IPS-NIHi7 (cell line): ENCODE measurements around the gene STAT2.
"Not testable (repeated sequence)": the region's sequence is repeated elsewhere in the genome, so short reads cannot be mapped to it uniquely, and the experiment has no call there.

Experiments used
- DNase-seq: peaks from one replicate; pipeline ENCODE4 v3.0.0; 2012; ENCODE audit warnings: mixed read lengths; ENCODE audit errors: extremely low spot score

The STAT2 gene

DNA sequence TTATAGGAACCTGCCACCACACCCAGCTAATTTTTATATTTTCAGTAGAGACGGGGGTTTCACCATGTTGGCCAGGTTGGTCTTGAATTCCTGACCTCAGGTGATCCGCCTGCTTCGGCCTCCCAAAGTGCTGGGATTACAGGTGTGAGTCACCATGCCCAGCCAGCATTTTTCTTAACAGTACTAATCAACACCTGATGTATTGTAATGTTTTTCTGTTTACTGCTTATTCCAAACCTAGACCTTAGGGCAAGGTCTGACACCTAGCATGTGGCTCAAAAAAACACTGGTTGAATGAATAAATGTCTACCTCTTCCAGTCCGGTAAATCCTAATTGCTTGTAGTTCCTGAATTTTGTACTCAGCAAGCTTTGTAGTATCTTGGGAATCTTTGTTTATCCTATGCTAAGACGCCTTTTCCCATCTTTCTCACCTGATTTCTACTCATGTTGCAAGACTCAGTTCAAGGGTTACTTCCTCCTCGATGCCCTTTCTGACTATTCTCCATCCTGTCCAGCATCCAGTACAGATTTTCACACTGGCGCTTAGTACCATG, 28.9 kb downstream of the STAT2 start:
- no peak for DNase-seq

- DNase-seq, result no peak
Observed at GRCh38 chr12:56326533-56326932, 33.4 kb downstream of the STAT2 start.

DNA sequence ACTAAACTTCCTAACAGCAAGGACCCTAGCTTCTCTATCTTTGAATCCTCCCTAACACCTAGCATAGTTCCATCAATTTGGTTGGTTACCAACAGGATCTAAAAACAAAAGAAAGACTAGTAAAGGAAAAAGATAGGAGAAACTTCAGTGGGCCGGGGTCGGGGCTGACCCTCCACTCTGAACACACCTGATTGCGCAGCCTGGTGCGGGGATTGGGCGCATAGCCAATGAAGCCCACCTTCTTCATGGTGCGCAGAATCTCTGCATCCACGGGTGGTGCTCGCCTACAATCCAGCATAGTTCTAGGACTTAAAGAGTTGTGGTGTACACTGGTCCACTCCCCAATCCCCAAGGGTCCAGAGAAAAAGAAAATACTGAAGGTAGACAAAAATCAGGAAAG, 33.8 kb downstream of the STAT2 start:
- DNase-seq, result no peak

- no peak for DNase-seq
Observed at GRCh38 chr12:56324206-56324605, 35.7 kb downstream of the STAT2 start.

DNA sequence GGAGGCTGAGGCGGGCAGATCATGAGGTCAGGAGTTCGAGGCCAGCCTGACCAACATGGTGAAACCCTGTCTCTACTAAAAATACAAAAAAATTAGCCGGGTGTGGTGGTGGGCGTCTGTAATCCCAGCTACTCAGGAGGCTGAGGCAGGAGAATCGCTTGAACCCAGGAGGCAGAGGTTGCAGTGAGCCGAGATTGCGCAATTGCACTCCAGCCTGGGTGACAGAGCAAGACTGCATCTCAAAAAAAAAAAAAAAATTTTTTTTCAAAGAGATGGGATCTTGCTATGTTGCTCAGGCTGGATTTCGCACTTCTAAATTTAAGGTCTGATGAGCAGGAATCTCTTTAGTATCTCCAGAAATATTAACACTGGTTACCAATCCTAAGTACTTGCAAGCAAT, 38.3 kb downstream of the STAT2 start:
- DNase-seq, result not testable (repeated sequence)

GRCh38 chr12:56321027-56321426, 38.9 kb downstream of the STAT2 start:
- no peak for DNase-seq

DNA sequence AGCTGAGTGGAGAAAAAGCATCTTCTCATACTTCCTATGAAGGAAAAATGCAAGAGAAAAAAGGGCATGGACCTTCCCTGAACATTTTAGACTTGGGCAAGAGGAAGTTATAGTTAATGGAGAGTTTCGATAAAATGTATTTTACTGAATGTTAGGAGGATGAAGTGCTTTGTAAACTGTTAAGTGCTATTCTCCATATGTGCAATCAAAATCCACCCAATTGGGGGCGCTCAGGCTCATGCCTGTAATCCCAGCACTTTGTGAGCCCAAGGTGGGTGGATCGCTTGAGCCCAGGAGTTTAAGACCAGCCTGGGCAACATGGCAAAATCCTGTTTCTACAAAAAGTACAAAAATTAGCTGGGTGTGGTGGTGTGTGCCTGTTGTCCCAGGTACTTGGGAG, 42.2 kb downstream of the STAT2 start:
- DNase-seq, result no peak

DNA sequence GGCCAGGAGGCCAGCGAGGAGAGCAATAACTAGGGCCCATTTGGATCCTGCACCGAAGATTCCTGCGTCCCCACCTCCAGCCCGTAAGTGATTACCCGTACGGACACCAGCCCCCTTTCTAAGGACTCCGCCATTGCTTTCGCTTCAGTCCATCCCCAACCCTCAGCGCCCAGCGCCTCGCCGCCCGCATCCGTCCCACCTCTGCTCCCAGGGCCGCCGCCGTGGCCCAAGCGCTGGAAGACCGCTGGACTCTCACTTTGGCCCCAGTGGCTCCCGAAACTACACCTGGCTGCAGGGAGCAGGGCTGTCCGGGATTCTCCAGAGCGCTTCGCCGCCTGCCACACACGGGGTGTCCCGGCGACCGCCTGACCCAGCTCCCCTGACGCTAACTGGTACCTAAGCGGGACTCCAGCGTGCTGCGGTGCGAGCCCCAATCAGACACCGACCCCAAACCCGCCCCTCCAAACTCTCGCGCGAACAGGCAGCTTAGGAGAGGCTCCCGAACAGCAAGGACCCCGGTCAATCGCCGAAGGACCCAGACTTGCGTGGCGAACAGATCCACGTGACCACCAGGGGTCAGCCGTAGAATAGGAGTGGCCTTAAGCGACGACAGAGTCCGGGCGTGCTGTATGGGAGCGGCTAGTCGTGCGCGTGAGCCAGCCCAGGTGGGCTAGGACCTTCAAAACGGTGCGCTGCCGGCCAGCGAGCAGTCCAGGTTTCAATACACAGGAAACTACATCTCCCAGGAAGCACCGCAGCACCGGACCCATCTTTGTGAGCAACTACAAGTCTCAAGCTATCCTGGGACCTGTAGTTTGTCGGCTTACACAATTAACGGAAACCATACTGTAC, 44.1 kb downstream of the STAT2 start, which contains the start of gene CNPY2:
TSS of gene CNPY2 (minus strand) at position 367 of the 852 bp plus-strand sequence. CDS start 771 bp downstream, outside the sequence.
- peak; percentile 97 for DNase-seq

GRCh38 chr12:56315249-56315621, 44.7 kb downstream of the STAT2 start:
- no peak for DNase-seq

GRCh38 chr12:56311003-56311402, 48.9 kb downstream of the STAT2 start:
- no peak for DNase-seq

- no peak for DNase-seq
Observed at GRCh38 chr12:56308714-56309113, 51.2 kb downstream of the STAT2 start.

- no peak for DNase-seq
Observed at GRCh38 chr12:56307221-56307965, 52.5 kb downstream of the STAT2 start.

DNA sequence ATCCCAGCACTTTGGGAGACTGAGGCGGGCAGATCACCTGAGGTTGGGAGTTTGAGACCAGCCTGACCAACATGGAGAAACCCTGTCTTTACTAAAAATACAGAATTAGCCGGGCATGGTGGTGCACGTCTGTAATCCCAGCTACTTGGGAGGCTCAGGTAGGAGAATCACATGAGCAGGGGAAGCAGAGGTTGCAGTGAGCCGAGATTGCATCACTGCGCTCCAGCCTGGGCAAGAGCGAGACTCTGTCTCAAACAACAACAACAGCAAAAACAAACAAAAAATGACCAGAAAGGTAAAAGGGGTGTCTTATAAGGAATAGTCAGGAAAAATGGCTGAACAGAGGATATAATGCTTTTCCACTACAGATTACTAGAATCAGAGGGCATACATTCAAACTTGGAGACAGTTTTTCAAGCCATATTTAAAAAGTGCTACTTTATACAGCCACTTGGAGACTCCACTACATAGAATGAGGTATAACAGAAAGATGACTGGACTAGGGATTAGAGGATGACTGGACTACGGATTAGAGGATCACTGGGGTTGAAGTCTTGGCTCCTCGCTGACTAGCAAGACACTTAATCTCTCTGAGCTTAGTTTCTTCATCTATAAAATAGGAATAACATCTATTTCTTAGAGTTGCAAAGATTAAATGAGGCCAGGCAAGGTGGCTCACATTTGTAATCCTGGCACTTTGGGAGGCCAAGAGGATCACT, 54.9 kb downstream of the STAT2 start:
- DNase-seq, result no peak

DNA sequence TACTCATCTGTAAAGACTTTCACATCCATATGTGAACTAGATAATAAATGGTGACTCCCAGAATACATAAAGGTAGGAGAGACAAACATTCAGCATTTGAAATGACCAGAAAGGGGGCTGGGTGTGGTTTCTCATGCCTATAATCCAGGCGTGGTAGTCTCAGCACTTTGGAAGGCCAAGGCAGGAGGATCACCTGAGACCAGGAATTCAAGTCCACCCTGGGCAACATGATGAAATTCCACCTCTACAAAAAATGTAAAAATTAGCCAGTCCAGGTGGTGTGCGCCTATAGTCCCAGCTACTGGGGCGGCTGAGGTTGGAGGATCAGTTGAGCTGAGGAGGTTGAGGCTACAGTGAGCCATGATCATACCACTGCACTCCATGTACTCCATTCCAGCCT, 55.6 kb downstream of the STAT2 start:
- no peak for DNase-seq

- DNase-seq, result no peak
Observed at GRCh38 chr12:56300644-56301464, 59.1 kb downstream of the STAT2 start.

DNA sequence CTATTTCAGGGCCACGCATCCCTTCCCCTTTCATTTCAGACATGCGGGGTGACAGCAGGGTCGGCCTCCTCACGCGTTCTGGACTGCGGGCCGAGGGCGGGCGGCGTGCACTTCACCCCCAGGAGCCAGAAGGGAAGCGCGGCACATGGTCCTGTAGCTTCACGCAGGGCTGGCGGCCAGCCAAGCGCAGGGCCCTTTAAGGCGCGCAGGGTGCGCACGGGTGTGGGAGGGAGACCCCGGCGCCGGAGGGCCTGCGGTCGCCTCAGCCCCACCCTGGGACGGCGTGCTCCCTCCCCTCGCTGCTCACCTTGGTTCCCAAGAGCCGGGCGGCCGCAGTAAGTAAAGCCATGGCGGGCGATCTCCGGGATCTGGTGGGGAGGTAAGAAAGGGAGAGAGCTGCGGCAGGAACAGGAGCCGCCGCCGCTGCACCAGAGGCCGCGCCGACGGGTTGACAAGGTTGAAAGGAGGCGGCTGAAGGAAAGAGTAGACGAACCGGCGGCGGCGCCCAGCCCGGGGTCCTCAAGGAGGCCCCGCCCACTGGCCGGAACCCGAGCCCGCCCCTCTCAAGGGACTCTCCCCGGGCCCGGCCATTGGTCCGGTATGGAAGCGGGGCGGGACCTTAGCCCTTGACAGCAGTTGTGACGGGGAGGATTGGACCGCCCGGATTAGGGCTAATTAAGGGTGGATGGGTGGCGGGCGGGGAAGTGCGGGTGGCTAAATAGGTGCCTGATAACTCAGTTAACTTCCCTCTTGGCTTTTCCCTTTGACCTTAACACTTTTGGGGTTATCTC, 59.9 kb downstream of the STAT2 start, which contains the start of gene CS:
TSS of gene CS (minus strand) at position 478 of the 791 bp plus-strand sequence. CDS start at position 349, 129 bp downstream.
- peak; percentile 98 for DNase-seq

- no peak for DNase-seq
Observed at GRCh38 chr12:56299308-56299852, 60.5 kb downstream of the STAT2 start.

DNA sequence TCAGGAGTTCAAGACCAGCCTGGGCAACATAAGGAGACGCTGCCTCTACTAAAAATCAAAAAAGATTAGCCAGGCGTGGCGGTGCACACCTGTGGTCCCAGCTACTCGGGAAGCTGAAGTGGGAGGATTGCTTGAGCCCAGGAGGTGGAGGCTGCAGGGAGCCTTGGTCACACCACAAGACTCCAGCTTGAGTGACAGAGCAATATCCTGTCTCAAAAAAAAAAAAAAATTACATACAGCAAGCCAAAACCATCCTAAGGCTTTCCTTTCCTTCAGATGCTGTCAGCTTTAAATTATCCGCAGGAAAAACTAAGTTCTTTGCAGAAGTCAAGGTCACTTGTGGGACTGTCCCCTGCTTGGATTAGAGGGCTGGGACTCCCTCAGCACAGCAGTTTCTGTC, 61.1 kb downstream of the STAT2 start:
- DNase-seq, result no peak

GRCh38 chr12:56297400-56297799, 62.5 kb downstream of the STAT2 start:
- no peak for DNase-seq

DNA sequence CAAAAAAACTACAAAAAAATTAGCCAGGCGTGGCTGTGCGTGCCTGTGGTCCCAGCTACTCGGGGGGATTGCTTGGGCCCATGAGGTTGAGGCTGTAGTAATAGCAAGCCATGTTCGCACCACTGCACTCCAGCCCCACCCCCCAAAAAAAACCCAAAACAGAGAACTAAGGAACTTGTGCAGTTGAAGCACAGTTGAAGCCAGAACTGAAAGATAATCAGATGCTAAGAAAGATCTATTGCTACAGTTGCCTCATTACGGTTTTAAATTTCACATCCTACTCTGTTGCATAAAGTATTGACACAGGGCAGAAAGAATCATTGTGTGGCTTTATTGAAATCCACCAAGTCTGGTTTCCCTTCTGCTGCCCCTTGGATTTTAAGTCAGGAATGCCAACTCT, 63.6 kb downstream of the STAT2 start:
- no peak for DNase-seq
